Measurements from ENCODE around the gene HSD17B11. TPM values are rescaled to one million over a fixed set of nuclear protein-coding genes. Genes with fewer than 3 reads are reported as not detected.

HSD17B11 gene
- polyA plus RNA-seq, 3 donors, result 86.9 to 330 (median 272) TPM

GRCh38 chr4:87339440-87339839, 51.5 kb downstream of the HSD17B11 start:
- Mint-ChIP-seq H3K27me3 (ENCODE audit: low read depth in 3 of 3) (no peaks in the 10 kb centered on the region), H3K4me1 (no peaks in the 10 kb centered on the region), H3K27ac (peak overlapping the region in 1 of 7 donors; percentile 70), H3K4me3 (no peak overlapping the region), H3K36me3 (peaks cover 74 to 95% of the 10 kb centered on the region in 2 donors), H3K9me3 (peaks cover 3 to 19% (median 14%) of the 10 kb centered on the region in 7 donors)
- no peak for TF ChIP-seq CTCF (IDR thresholded peaks at IDR 0.05)
- Histone ChIP-seq H3K27me3 (ENCODE audit: control insufficient read depth in 2 of 2, insufficient read depth in 2 of 2, low read length in 2 of 2) (no peaks in the 10 kb centered on the region), H4K20me1 (ENCODE audit: insufficient read depth, low read length) (peaks cover 61% of the 10 kb centered on the region), H3K4me1 (ENCODE audit: control insufficient read depth in 1 of 2, insufficient read depth in 2 of 2, low read length in 2 of 2) (no peaks in the 10 kb centered on the region), H3K9ac (ENCODE audit: insufficient read depth, low read length, poor library complexity, severe bottlenecking) (no peak overlapping the region), H3K36me3 (replicated peaks in 1 of 2; ENCODE audit: control insufficient read depth in 1 of 2, insufficient read depth in 2 of 2, low read length in 2 of 2) (peaks cover 85 to 100% of the 10 kb centered on the region in 2 donors), H3K27ac (ENCODE audit: low read depth in 1 of 2, low read length in 2 of 2) (no peak overlapping the region), H3K4me2 (replicated peaks; ENCODE audit: extremely low read depth, low read length, poor library complexity, severe bottlenecking) (no peak overlapping the region), H2AFZ (ENCODE audit: insufficient read depth, low read depth, low read length, poor library complexity, severe bottlenecking) (no peak overlapping the region), H3K4me3 (replicated peaks in 1 of 3; ENCODE audit: low read depth in 2 of 3, low read length in 3 of 3) (no peak overlapping the region), H3K79me2 (ENCODE audit: insufficient read depth, low read length) (peaks cover 25% of the 10 kb centered on the region), H3K9me3 (replicated peaks in 1 of 2; ENCODE audit: control insufficient read depth in 1 of 2, insufficient read depth in 1 of 2, low read length in 2 of 2) (peaks cover 7 to 8% of the 10 kb centered on the region in 2 donors)
- no peak for DNase-seq
- intact Hi-C loops (cut with micrococcal nuclease), result no loop called here
- no CpG with 5 or more reads among the region's 2 CpGs for WGBS (ENCODE audit: insufficient coverage)

GRCh38 chr4:87337361-87337760, 53.6 kb downstream of the HSD17B11 start:
- no peak overlapping the region for H3K4me3 Mint-ChIP-seq
- intact Hi-C loops (cut with micrococcal nuclease), result no loop called here
- no peaks in the 10 kb centered on the region for H3K27me3 ChIP-seq (ENCODE audit: control insufficient read depth in 2 of 2, insufficient read depth in 2 of 2, low read length in 2 of 2)
- H3K27me3 Mint-ChIP-seq (ENCODE audit: low read depth in 3 of 3), result no peaks in the 10 kb centered on the region
- H3K9me3 Mint-ChIP-seq, result peaks cover 21 to 38% (median 31%) of the 10 kb centered on the region in 7 donors
- H3K79me2 ChIP-seq (ENCODE audit: insufficient read depth, low read length), result peaks cover 7% of the 10 kb centered on the region
- no peak overlapping the region for H3K27ac Mint-ChIP-seq
- H4K20me1 ChIP-seq (ENCODE audit: insufficient read depth, low read length), result peaks cover 41% of the 10 kb centered on the region
- peaks cover 75 to 95% of the 10 kb centered on the region in 2 donors for H3K36me3 ChIP-seq (replicated peaks in 1 of 2; ENCODE audit: control insufficient read depth in 1 of 2, insufficient read depth in 2 of 2, low read length in 2 of 2)
- no peaks in the 10 kb centered on the region for H3K4me1 Mint-ChIP-seq
- H3K4me3 ChIP-seq (replicated peaks in 1 of 3; ENCODE audit: low read depth in 2 of 3, low read length in 3 of 3), result no peak overlapping the region
- H3K9ac ChIP-seq (ENCODE audit: insufficient read depth, low read length, poor library complexity, severe bottlenecking), result no peak overlapping the region
- WGBS (ENCODE audit: insufficient coverage), result no CpG with 5 or more reads among the region's 1 CpG
- no peak overlapping the region for H2AFZ ChIP-seq (ENCODE audit: insufficient read depth, low read depth, low read length, poor library complexity, severe bottlenecking)
- H3K9me3 ChIP-seq (replicated peaks in 1 of 2; ENCODE audit: control insufficient read depth in 1 of 2, insufficient read depth in 1 of 2, low read length in 2 of 2), result peaks cover 16 to 28% of the 10 kb centered on the region in 2 donors
- no peak for DNase-seq
- H3K4me2 ChIP-seq (replicated peaks; ENCODE audit: extremely low read depth, low read length, poor library complexity, severe bottlenecking), result no peak overlapping the region
- no peaks in the 10 kb centered on the region for H3K4me1 ChIP-seq (ENCODE audit: control insufficient read depth in 1 of 2, insufficient read depth in 2 of 2, low read length in 2 of 2)
- TF ChIP-seq CTCF (IDR thresholded peaks at IDR 0.05), result no peak
- H3K27ac ChIP-seq (ENCODE audit: low read depth in 1 of 2, low read length in 2 of 2), result no peak overlapping the region
- H3K36me3 Mint-ChIP-seq, result peaks cover 67 to 86% of the 10 kb centered on the region in 2 donors

Measured in CD14-positive monocyte (primary cell).